IPS-18c (cell line): ENCODE results near the gene CNTF.
A peak's percentile ranks its signal among the peaks of the same experiment; 100 is the strongest.
"Not testable (repeated sequence)": the region's sequence is repeated elsewhere in the genome, so short reads cannot be mapped to it uniquely, and the experiment has no call there.

Experiments used
- H3K4me3 ChIP-seq: 2 replicates; pipeline ENCODE4 v1.7.0; 2013; ENCODE audit warnings: low read depth, mild to moderate bottlenecking, low read length, moderate library complexity; ENCODE audit not compliant: insufficient read depth
- H3K9me3 ChIP-seq: one replicate; pipeline ENCODE4 v1.6.1; 2013; ENCODE audit warnings: mild to moderate bottlenecking, low read length, moderate library complexity; ENCODE audit not compliant: control insufficient read depth, insufficient read depth

CNTF gene, protein sequence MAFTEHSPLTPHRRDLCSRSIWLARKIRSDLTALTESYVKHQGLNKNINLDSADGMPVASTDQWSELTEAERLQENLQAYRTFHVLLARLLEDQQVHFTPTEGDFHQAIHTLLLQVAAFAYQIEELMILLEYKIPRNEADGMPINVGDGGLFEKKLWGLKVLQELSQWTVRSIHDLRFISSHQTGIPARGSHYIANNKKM

DNA sequence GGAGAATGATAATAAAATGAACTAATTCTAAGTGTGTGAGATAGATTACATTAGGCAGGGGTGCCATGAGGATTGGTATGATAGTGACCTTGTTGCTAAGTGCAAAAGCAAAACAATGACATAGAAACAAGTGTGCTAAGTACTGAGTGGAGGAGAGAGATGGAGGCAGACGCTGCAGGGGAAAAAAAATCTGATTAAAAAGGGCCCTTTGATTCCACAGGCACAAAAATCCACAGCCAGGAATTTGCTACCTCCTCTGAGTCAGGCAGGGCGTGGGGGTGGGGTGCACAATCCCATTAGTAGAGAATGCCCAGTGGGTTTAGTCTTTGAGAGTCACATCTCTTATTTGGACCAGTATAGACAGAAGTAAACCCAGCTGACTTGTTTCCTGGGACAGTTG is at the start of gene CNTF:
CNTF (plus strand) TSS at position 322 of the 400 bp plus-strand sequence. CDS start 88 bp downstream, outside the sequence.
- Histone ChIP-seq H3K9me3 (no peaks in the 10 kb centered on the region), H3K4me3 (no peak within 1 kb of the TSS)

DNA sequence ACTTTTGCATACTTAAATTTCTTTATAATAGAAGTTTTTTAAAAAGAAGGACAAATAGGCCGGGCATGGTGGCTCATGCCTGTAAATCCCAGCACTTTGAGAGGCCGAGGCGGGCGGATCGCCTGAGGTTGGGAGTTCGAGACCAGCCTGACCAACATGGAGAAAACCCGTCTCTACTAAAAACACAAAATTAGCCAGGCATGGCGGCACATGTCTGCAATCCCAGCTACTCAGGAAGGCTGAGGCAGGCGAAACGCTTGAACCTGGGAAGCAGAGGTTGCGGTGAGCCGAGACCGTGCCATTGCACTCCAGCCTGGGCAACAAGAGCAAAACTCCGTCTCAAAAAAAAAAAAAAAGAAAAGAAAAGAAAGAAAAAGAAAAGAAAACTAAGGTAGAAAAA is 49.6 kb upstream of the CNTF start:
- H3K4me3 ChIP-seq, H3K9me3 ChIP-seq: not testable (repeated sequence)

DNA sequence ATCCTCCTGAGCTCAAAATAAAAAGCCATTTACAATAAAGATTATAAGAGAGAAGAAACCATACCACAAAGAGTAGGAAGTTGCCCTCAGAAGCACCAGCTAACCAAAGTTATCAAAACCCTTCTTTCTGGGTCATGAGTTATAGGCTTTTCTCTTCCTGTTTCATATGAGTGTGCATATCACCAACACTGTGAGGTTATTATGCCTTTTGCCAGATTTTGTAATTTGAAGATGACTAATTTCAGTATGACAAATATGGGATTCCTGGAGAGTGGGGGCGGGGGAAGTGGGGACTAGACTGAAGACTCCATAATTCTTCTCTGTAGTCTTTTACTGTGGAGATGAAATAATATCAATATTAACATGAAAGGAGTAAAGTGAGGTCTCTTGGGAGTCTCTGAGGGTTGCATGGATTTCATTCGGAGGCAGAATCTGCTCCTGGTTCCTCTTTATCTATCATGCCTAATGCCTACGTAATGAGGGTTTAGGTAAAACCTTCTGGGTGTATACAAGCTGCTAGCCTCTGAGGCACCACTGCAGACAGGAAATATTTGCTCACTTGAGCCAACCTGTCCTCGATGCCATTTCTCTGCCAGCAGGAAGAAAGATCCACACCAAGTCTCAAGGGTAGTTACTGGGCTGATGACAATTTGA is 48.9 kb upstream of the CNTF start:
- no peak overlapping the region for H3K4me3 ChIP-seq

DNA sequence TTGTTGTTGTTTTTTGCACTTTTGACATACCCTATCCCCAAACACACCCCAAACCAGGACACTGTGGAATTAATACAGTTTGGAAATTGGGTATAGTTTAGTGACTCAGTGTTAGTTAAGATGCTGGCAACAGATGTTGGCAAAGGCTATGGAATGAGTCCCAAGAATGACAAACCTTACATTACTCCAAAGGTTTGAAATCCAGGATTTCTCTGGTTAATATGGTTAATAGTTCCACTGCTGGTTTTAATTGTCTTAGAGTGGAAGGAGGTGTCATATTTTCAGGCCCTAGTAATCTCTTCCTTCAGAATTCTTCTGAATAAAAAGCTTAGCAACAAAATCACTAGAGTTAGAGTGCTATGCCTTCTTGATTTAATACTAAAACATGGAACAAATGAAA is 47.6 kb upstream of the CNTF start:
- no peak overlapping the region for H3K4me3 ChIP-seq
- H3K9me3 ChIP-seq, result no peaks in the 10 kb centered on the region

More for the DNA sequence above, 48.9 kb upstream of the CNTF start:
- H3K9me3 ChIP-seq, result no peaks in the 10 kb centered on the region

DNA sequence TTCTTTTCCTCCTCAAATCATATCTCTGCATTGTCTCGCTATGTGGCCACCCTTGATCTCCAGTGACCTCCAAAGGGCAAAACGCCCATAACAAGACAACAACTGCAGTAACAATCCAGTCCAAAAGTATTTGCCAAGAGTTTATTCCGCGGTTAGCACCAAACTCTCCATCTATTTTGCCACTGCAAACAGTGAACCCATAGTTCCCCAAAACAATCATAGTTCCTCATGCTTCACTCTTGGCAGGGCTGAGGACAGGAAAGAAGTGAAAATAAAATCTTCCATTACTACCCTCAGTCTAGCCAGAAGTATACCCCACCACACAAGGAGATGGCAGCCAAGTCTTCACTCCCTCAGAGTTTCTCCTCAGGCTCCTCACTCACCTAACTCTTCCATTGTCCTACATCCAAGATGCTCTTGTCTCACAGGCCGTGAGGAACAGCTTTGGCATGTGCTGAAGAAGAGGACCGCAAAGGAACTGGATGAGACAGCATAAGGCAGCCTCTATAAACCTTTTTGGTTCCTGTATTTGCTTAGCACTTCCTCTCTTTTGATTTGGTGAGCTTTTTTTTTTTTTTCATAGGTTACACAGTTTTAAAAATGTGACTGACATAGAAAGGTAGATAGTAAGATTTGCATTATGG is 47.0 kb upstream of the CNTF start, which contains the start of gene LPXN:
LPXN (minus strand) TSS at position 480 of the 644 bp plus-strand sequence; CDS start at position 396, 84 bp downstream.
- H3K4me3 ChIP-seq, result peak within 1 kb of the TSS; percentile 3; the same call in 1 of the 2 replicates
- no peaks in the 10 kb centered on the region for H3K9me3 ChIP-seq

DNA sequence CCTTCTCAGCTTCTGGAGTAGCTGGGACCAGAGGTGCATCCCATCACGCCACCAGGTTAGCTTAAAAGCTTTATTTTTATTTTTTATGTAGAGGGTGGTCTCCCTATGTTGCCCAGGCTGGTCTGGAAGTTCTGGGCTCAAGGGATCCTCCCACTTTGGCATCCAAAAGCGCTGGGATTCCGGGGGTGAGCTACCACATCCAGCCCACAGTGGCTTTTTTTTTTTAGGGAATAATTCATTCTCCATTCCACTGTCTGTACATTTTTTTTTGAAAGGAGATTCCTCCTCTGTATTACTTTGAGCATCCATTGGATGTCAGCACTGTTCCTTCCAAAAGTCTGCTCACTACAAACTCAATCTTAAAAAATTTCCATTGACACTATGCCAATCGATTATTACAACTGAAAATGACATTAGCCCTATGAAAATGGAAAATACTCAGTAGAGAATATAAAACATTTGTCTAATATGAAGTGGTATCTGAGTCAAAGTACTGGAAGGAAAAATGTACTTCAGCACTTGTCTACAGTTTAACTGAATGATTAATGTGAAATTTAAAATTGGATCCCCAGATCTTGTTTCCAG is 45.5 kb upstream of the CNTF start:
- Histone ChIP-seq H3K9me3 (no peaks in the 10 kb centered on the region), H3K4me3 (peak overlapping the region; percentile 99)

DNA sequence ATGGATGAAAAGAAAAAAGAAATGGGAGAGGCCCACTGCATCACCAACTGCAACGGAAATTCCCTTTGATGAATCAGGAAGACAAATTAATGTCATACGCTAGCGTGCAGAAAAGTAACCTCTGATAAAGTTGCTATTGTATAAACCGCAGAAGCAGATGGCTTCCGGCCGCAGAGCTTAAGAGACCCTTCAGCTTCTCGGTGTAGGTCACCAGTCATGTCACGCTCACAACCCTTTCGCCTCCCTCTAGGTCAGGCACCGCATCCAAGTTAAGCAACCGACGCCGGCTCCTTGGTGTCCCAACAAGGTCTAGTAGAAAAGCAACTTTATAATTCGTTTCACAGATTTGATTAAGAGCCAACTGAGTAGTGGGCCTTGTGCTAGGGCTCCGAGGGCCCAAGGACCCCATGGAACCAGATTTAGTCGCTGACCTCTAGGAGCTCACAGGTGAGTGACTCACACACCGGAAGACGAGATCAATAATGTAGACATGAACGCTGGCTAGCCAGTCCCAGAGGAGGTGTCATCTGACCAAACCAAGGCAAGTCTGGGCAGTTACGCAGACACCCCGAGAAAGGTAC is 44.8 kb upstream of the CNTF start:
- Histone ChIP-seq H3K4me3 (peak overlapping the region; percentile 99), H3K9me3 (no peaks in the 10 kb centered on the region)

DNA sequence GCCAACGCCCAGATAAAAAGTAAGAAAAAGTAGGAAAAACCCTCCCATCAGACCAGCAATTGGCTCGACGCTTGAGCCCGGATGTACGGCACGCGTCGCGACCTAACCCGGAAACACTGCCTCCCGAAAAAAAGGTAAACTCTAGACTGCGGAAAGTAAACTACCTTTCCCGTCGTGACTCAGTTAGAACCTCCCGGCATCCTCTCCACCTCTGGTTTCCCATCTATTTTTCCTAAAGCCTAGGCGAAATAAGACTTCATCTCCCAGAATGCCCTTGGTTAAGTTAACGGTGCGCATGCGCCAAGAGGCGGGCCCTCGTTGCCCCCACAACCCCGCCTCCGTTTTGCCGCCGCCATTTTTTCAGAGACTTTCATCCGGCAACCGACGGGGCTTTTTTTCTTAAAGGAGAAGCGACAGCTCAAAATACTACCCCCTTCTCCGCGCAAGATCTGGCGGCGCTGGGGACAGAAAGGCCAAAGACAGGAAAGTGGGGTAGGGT is 44.3 kb upstream of the CNTF start:
- Histone ChIP-seq H3K9me3 (no peaks in the 10 kb centered on the region), H3K4me3 (peak overlapping the region; percentile 99)

DNA sequence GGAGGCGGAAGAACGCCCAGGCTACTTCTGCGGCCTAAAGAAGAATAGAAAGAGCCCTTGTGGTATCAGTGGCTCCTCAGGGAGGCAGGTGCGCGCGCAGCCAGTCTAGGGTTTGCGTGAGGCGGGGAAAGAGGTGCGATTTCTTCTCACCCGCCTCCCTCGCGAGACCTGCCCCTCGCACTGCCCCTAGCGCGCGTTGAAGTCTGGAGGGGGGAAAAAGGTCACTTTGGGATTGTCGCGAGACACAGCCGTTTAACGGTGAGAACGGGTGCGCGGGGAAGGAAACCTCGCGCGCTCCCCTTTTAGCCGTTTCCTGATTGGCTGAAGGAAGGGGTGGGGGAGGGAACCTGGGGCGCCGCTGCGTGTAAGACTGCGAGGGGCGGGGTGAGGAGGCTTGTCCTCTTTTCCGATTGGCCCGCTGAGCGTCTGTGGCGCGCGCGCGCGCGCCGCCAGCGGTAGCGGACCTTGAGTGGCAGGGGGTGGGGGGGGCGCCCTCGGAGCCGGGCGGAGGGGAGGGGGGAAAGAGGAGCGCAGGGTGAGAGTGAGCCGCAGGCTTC is 43.8 kb upstream of the CNTF start, which contains the start of gene ZFP91:
ZFP91 (plus strand) TSS at position 429 of the 557 bp plus-strand sequence. CDS start 219 bp downstream, outside the sequence.
- H3K4me3 ChIP-seq, result peak within 1 kb of the TSS; percentile 99
- no peaks in the 10 kb centered on the region for H3K9me3 ChIP-seq

DNA sequence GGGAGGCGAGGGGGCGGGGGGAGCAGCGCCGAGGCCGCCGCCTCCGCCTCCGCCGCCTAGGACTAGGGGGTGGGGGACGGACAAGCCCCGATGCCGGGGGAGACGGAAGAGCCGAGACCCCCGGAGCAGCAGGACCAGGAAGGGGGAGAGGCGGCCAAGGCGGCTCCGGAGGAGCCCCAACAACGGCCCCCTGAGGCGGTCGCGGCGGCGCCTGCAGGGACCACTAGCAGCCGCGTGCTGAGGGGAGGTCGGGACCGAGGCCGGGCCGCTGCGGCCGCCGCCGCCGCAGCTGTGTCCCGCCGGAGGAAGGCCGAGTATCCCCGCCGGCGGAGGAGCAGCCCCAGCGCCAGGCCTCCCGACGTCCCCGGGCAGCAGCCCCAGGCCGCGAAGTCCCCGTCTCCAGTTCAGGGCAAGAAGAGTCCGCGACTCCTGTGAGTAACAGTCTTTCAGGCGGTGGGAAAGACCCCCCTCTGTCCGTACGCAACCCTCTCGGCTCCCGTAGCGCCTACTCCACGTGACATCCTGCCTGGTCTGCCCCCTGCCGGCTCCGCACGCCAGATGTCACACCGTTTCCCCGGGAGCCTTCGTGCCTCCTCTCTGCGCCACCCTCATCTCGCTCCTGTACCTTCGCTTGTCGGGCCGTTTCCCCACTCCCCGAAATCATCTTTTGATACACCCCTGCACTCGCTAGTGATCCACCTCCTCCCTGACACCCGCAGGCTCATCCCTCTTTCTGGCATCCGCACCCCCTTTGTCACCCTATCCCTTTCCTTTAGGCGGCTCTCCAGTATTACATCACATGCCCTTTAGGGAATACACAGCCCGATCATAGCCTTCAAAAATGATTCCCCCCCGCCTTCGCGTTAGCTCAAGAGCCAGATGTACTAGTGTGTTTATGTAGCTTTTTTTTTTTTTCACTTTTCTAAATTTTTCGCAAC is 43.0 kb upstream of the CNTF start:
- peak overlapping the region; percentile 96 for H3K4me3 ChIP-seq

DNA sequence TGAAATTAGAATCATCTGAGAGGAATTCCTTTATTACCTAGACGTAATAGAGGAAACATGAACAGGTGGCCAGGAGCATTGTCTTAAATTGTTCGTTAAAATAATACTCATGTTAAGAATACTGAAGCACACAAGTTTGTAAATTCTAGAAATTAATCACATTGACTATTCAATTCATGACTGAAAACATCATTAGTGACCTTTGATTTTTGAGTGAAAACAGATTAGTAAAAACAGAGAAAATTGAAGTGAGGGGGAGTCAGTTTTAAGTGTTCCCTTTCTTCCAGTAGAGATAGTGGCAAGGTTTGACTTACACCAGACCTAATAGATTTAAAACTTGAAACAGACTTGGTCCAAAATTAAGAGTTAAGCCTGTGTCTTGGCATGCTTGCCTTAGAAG is 42.2 kb upstream of the CNTF start:
- Histone ChIP-seq H3K9me3 (no peaks in the 10 kb centered on the region), H3K4me3 (peak overlapping the region; percentile 96; the same call in 1 of the 2 replicates)

More for the DNA sequence above, 43.0 kb upstream of the CNTF start:
- no peaks in the 10 kb centered on the region for H3K9me3 ChIP-seq

DNA sequence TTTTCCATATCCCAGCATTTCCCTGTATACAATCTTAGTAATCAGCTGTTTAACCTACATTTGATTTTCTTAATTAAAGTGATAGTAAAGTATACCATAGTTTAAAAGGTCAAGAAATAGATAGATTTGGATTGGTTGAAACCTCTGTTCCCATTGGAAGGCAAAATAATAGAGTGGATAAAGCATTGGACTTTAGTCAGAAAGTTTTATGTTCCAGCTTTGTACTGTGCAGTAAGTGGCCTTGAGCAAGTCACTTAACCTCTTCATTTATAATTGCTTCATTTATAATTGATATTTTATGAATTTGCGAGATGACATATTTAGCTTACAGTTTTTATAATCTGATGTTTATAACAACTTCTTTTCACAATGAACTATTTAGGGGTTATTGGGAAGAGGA is 40.0 kb upstream of the CNTF start:
- no peak overlapping the region for H3K4me3 ChIP-seq
- no peaks in the 10 kb centered on the region for H3K9me3 ChIP-seq

DNA sequence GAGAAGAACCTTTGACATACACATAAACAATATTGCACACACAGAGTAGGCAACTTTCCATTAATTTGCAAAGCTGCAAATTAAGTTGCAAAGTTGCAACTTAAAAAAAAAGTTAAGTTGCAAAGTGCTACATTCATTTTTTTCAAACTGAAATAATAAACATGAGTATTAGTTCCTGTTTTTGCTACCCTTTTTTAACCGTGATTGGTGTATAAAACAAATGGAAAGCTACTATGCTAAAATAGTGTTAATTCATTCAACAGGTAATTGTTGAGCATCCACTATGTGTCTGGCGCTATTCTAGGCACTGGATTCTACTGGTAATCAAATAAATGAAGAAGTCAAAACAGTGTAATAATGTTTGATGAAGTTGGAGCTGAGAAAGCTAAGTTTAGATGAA is 35.5 kb upstream of the CNTF start:
- Histone ChIP-seq H3K9me3 (no peaks in the 10 kb centered on the region), H3K4me3 (no peak overlapping the region)

DNA sequence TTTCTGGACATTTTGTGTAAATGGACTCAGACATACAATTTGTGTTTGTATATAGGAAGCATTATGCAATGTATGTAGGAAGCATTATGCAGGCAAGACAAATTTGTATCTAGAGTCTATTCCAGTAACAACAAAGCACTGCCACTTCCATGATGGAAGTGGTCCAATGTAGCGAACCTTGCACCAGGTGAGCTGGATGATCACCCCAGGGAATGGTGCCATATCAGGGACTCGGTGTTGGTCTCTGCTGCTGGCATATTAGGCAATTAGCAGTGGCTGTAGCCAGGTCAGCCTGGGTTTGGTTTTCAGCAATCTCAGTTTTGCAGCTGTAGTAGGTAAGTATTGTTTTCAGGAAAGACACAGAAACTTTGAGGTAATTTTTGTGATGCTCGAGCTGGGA is 30.8 kb upstream of the CNTF start:
- H3K4me3 ChIP-seq, result no peak overlapping the region
- no peaks in the 10 kb centered on the region for H3K9me3 ChIP-seq

DNA sequence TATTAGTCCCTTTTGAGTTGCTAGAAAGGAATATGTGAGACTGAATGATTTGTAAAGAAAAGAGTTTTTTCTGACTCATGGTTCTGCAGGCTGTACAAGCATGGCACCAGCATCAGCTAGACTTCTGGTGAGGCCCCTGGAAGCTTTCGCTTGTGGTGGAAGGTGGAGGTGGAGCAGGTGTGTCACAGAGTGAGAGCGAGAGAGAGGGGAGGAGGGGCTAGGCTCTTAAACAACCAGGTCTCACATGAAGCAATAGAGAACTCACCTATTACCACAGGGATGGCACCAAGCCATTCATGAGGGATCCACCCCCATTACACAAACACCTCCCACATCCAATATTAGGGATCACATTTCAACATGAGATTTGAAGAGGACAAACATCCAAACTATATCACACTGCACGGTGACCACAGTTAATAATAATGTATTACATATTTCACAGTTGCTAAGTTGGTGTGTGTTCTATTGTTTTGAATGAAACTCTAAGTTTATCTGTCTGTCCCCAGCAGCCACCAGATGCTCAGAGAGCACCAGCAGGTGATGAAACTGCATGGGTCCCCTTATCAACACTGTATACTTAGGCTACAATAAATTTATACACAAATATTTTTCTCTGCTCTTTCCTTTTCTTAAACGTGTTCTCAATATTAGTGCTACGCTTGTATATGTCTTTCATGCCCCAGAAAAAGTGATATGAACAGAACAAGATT is 29.5 kb upstream of the CNTF start:
- no peaks in the 10 kb centered on the region for H3K9me3 ChIP-seq

More for the DNA sequence above, 29.5 kb upstream of the CNTF start:
- no peak overlapping the region for H3K4me3 ChIP-seq
